Regular cardiac myocyte (primary cell): ENCODE results near the gene OR4X1. TPM values are rescaled to one million over a fixed set of nuclear protein-coding genes. Genes with fewer than 3 reads are reported as not detected.

ENCODE experiments used
- total RNA-seq: library from RNA; depleted of rRNA; stranded (reverse); fragments of >200 nt; gene quantifications from 2 replicates; pipeline ENCODE4 v1.2.3, GENCODE V29; 2014

Gene OR4X1, protein sequence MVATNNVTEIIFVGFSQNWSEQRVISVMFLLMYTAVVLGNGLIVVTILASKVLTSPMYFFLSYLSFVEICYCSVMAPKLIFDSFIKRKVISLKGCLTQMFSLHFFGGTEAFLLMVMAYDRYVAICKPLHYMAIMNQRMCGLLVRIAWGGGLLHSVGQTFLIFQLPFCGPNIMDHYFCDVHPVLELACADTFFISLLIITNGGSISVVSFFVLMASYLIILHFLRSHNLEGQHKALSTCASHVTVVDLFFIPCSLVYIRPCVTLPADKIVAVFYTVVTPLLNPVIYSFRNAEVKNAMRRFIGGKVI
- not detected in 2 replicates for total RNA-seq

DNA sequence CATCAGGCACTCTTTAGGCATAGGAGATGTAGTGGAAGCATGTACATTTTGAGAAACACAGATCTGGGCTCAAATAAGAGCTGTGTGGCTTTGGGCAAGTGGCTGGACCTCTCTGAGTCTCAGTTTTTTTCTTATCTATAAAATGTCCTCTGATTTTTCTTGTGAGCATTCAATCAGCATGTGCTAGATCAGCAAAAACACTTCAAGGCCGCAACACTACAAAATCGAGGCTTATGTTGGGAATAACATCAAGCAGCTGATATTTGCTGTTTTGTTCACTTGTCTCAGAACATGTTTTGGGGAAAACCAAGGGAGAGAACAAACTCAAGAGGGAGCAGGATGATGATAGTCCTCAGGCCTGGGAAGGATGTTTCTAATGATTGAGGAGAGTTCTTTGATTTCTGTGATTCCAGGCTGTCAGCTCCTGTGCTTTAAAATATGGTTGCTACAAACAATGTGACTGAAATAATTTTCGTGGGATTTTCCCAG, at the start of gene OR4X1:
Gene OR4X1 (plus strand): TSS at position 439 of the 489 bp plus-strand sequence. CDS start 0 bp downstream, at position 439.

DNA sequence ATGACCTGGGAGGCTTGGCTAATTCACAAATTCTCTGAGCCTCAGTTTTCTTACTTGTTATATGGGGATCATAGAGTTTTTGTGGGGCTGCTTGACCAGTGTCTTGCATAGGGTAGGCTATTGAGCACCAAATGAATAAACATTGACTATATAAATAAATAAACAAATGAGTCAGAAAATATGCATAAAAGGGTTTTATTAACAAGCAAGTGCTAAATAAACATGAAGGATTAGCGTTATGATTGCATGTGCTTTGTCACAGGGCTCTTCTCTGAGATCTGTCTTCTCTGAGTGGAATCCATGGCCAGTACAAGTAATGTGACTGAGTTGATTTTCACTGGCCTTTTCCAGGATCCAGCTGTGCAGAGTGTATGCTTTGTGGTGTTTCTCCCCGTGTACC, 47.2 kb upstream of the OR4X1 start, which contains the start of gene OR4B1:
Gene OR4B1 (plus strand): TSS at position 301 of the 400 bp plus-strand sequence. CDS start 0 bp downstream, at position 301.

DNA sequence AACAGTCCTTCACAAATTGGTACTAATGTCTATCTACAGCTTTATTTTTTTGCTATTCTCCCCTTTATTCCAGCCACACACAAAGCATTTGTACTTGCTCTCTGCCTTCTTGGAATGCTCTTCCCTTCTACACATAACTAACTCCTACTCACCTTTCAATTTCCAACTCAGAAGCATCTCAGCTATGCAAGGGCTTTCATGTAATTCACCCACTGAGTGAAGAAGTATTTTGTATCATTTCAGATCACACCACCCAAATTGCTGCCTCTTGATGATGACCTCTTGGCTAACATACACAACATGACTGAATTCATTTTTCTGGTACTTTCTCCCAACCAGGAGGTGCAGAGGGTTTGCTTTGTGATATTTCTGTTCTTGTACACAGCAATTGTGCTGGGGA, 18.9 kb upstream of the OR4X1 start, which contains the start of gene OR4X2:
Gene OR4X2 (plus strand): TSS at position 301 of the 400 bp plus-strand sequence. CDS start 0 bp downstream, at position 301.

DNA sequence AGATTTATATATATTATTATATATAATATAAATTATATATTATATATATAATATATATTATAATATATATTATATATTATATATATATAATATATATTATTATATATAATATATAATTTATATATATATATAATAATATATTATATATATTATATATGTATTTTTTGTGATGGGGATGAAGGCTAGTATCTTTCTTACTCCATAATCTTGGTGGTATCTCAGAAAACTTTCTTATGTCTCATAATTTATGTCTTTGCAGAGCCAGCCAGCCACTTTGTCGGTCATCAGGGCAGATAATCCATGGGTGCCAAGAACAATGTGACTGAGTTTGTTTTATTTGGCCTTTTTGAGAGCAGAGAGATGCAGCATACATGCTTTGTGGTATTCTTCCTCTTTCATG, 42.3 kb downstream of the OR4X1 start, which contains the start of gene OR4S1:
Gene OR4S1 (plus strand): TSS at position 301 of the 400 bp plus-strand sequence. CDS start 0 bp downstream, at position 301.

Other genes starting within 250 kb of the OR4X1 start
- not detected in 2 replicates for gene OR4B1, start 47.1 kb upstream of the OR4X1 start, total RNA-seq
- gene OR4X2, start 18.8 kb upstream of the OR4X1 start, total RNA-seq = not detected in 2 replicates
- not detected in 2 replicates for gene OR4S1, start 42.4 kb downstream of the OR4X1 start, total RNA-seq
- gene OR4C3, start 61.1 kb downstream of the OR4X1 start, total RNA-seq = not detected in 2 replicates
- not detected in 2 replicates for gene OR4C5, start 102.6 kb downstream of the OR4X1 start, total RNA-seq
- not detected in 2 replicates for gene OR4A47, start 224.9 kb downstream of the OR4X1 start, total RNA-seq